Measurements from ENCODE around the gene PSD2.

PSD2 gene

GRCh38 chr5:139795074-139796001 is at the start of gene PSD2:
Gene PSD2, plus strand, starts transcription at chr5:139795808. Its CDS starts 13,633 bp downstream, at chr5:139809441.
- H3K4me3 ChIP-seq (ENCODE audit: low read depth, low read length): no peak within 1 kb of the TSS

GRCh38 chr5:139746691-139747582 is 48.7 kb upstream of the PSD2 start:
- TF ChIP-seq, protein P1, sequence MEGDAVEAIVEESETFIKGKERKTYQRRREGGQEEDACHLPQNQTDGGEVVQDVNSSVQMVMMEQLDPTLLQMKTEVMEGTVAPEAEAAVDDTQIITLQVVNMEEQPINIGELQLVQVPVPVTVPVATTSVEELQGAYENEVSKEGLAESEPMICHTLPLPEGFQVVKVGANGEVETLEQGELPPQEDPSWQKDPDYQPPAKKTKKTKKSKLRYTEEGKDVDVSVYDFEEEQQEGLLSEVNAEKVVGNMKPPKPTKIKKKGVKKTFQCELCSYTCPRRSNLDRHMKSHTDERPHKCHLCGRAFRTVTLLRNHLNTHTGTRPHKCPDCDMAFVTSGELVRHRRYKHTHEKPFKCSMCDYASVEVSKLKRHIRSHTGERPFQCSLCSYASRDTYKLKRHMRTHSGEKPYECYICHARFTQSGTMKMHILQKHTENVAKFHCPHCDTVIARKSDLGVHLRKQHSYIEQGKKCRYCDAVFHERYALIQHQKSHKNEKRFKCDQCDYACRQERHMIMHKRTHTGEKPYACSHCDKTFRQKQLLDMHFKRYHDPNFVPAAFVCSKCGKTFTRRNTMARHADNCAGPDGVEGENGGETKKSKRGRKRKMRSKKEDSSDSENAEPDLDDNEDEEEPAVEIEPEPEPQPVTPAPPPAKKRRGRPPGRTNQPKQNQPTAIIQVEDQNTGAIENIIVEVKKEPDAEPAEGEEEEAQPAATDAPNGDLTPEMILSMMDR (IDR thresholded peaks at IDR 0.05; ENCODE audit: borderline replicate concordance, insufficient read depth, low read depth, low read length): no peak
- peak overlapping the region; percentile 42 for H3K4me3 ChIP-seq (ENCODE audit: low read depth, low read length)

More at GRCh38 chr5:139795074-139796001, at the start of gene PSD2:
- TF ChIP-seq, protein P1 (IDR thresholded peaks at IDR 0.05; ENCODE audit: borderline replicate concordance, insufficient read depth, low read depth, low read length): no peak

- TF ChIP-seq, protein P1 (IDR thresholded peaks at IDR 0.05; ENCODE audit: borderline replicate concordance, insufficient read depth, low read depth, low read length): no peak
- H3K4me3 ChIP-seq (ENCODE audit: low read depth, low read length): peak overlapping the region; percentile 42
Observed at GRCh38 chr5:139747583-139748504, 47.8 kb upstream of the PSD2 start.

- TF ChIP-seq, protein P1 (IDR thresholded peaks at IDR 0.05; ENCODE audit: borderline replicate concordance, insufficient read depth, low read depth, low read length): no peak
- no peak overlapping the region for H3K4me3 ChIP-seq (ENCODE audit: low read depth, low read length)
Observed at GRCh38 chr5:139748505-139748826, 47.1 kb upstream of the PSD2 start.

DNA sequence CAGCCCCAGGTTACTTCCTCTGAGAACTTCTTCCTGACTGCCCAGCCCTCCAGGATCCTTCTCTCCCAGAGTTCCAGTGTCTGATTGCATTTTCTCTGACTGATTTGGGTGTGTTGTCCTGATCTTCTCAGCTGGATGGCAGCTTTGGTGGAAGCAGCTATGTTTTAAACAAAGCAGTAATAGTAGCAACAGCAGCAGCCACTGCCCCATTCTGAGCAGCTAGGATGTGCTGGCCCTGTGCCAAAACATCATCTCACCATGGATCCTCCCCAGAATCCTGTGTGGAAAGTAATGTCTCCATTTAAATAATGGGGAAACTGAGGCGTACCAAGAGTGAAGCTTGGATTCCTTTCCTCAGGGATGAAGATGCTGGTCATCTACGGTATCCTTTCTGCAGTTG is 46.4 kb upstream of the PSD2 start:
- TF ChIP-seq, protein P1 (IDR thresholded peaks at IDR 0.05; ENCODE audit: borderline replicate concordance, insufficient read depth, low read depth, low read length): no peak
- no peak overlapping the region for H3K4me3 ChIP-seq (ENCODE audit: low read depth, low read length)

- TF ChIP-seq, protein P1 (IDR thresholded peaks at IDR 0.05; ENCODE audit: borderline replicate concordance, insufficient read depth, low read depth, low read length): no peak
- no peak overlapping the region for H3K4me3 ChIP-seq (ENCODE audit: low read depth, low read length)
Observed at GRCh38 chr5:139751236-139751635, 44.4 kb upstream of the PSD2 start.
